ENCODE results near the gene GRM4.

Gene GRM4

GRCh38 chr6:34082864-34083626, 62.8 kb downstream of the GRM4 start:
- DNase-seq: no peak

- no peak for DNase-seq
These were observed 63.5 kb downstream of the GRM4 start for GRCh38 chr6:34082348-34082747.

GRCh38 chr6:34080357-34080756, 65.5 kb downstream of the GRM4 start:
- DNase-seq: no peak

- no peak for DNase-seq
These were observed 66.0 kb downstream of the GRM4 start for GRCh38 chr6:34079899-34080298.

- DNase-seq: no peak
These were observed 70.0 kb downstream of the GRM4 start for GRCh38 chr6:34075906-34076305.

- no peak for DNase-seq
These were observed 71.7 kb downstream of the GRM4 start for GRCh38 chr6:34074064-34074742.

GRCh38 chr6:34073540-34073939, 72.3 kb downstream of the GRM4 start:
- no peak for DNase-seq

- no peak for DNase-seq
These were observed 73.2 kb downstream of the GRM4 start for GRCh38 chr6:34072727-34073126.

- no peak for DNase-seq
These were observed 74.0 kb downstream of the GRM4 start for GRCh38 chr6:34071884-34072379.

GRCh38 chr6:34071136-34071883, 74.6 kb downstream of the GRM4 start:
- no peak for DNase-seq

- DNase-seq: no peak
These were observed 75.4 kb downstream of the GRM4 start for GRCh38 chr6:34070315-34071135.

GRCh38 chr6:34068462-34069044, 77.3 kb downstream of the GRM4 start:
- DNase-seq: no peak

- peak in 2 of 6 experiments; percentile 6 to 8 for DNase-seq
These were observed 78.1 kb downstream of the GRM4 start for GRCh38 chr6:34067814-34068213.

- DNase-seq: no peak
These were observed 78.8 kb downstream of the GRM4 start for GRCh38 chr6:34066772-34067770.

- DNase-seq: no peak
These were observed 79.7 kb downstream of the GRM4 start for GRCh38 chr6:34066218-34066571.

GRCh38 chr6:34065466-34066217, 80.2 kb downstream of the GRM4 start:
- no peak for DNase-seq

GRCh38 chr6:34064675-34065074, 81.2 kb downstream of the GRM4 start:
- DNase-seq: no peak

GRCh38 chr6:34063651-34064050, 82.2 kb downstream of the GRM4 start:
- no peak for DNase-seq

GRCh38 chr6:34062815-34063214, 83.1 kb downstream of the GRM4 start:
- no peak for DNase-seq

- no peak for DNase-seq
These were observed 83.7 kb downstream of the GRM4 start for GRCh38 chr6:34062156-34062555.

Data from stimulated activated naive CD4-positive, alpha-beta T cell (primary cell).